GM12891 (cell line): ENCODE measurements around the gene RHPN2.

Experiments used
- POLR2A ChIP-seq: IDR thresholded peaks from 2 replicates; pipeline ENCODE4 v1.6.1; 2011; ENCODE audit warnings: low read depth, low read length, control low read depth
- TAF1 ChIP-seq: IDR thresholded peaks from 2 replicates; pipeline ENCODE4 v1.6.1; 2011; ENCODE audit warnings: low read depth, low read length, control low read depth

- TF ChIP-seq POLR2A, result peak; percentile 81
- peak; percentile 52 for TF ChIP-seq TAF1
Observed at GRCh38 chr19:32971715-32972540, 92.8 kb downstream of the RHPN2 start, which contains the start of the genes CEP89 and FAAP24.
